ENCODE results near the gene MYL3. TPM values are rescaled to one million over a fixed set of nuclear protein-coding genes. Genes with fewer than 3 reads are reported as not detected.

Gene MYL3
- polyA plus RNA-seq, 4 donors: 1.4 to 81.6 (median 24.2) TPM

GRCh38 chr3:46844881-46845312, 18.3 kb downstream of the MYL3 start:
- 36 to 51% (median 49%) methylated on average over 11 of the region's 11 CpGs for WGBS, 3 donors
- Histone ChIP-seq H3K4me3 (ENCODE audit: low read depth in 1 of 3, low read length in 3 of 3) (peak overlapping the region in 1 of 3 donors; percentile 56), H3K27me3 (ENCODE audit: control insufficient read depth in 3 of 3, insufficient read depth in 3 of 3, low read length in 3 of 3) (no peaks in the 10 kb centered on the region), H3K27ac (ENCODE audit: low read depth in 1 of 3, low read length in 2 of 3) (peak overlapping the region in 1 of 3 donors; percentile 80), H3K36me3 (ENCODE audit: control insufficient read depth in 3 of 3, insufficient read depth in 2 of 3, low read depth in 1 of 3, low read length in 3 of 3) (no peaks in the 10 kb centered on the region), H3K4me1 (ENCODE audit: control insufficient read depth in 3 of 3, insufficient read depth in 2 of 3, low read depth in 1 of 3, low read length in 2 of 3) (peaks cover 4 to 43% (median 4%) of the 10 kb centered on the region in 3 donors), H3K9me3 (ENCODE audit: control insufficient read depth in 2 of 2, insufficient read depth in 1 of 2, low read depth in 1 of 2, low read length in 1 of 2) (no peaks in the 10 kb centered on the region)
- DNase-seq: no peak
- FAIRE-seq: no peak

GRCh38 chr3:46844397-46844796, 18.8 kb downstream of the MYL3 start:
- WGBS, 3 donors: 71 to 75% (median 72%) methylated on average over 3 of the region's 3 CpGs
- FAIRE-seq (no peak), DNase-seq (no peak)
- no peaks in the 10 kb centered on the region for H3K27me3 ChIP-seq (ENCODE audit: control insufficient read depth in 3 of 3, insufficient read depth in 3 of 3, low read length in 3 of 3)
- peaks cover 4 to 38% (median 4%) of the 10 kb centered on the region in 3 donors for H3K4me1 ChIP-seq (ENCODE audit: control insufficient read depth in 3 of 3, insufficient read depth in 2 of 3, low read depth in 1 of 3, low read length in 2 of 3)
- no peaks in the 10 kb centered on the region for H3K36me3 ChIP-seq (ENCODE audit: control insufficient read depth in 3 of 3, insufficient read depth in 2 of 3, low read depth in 1 of 3, low read length in 3 of 3)
- H3K27ac ChIP-seq (ENCODE audit: low read depth in 1 of 3, low read length in 2 of 3): no peak overlapping the region
- H3K4me3 ChIP-seq (ENCODE audit: low read depth in 1 of 3, low read length in 3 of 3): no peak overlapping the region
- peaks cover 0 to 2% of the 10 kb centered on the region in 2 donors for H3K9me3 ChIP-seq (ENCODE audit: control insufficient read depth in 2 of 2, insufficient read depth in 1 of 2, low read depth in 1 of 2, low read length in 1 of 2)

- H3K9me3 ChIP-seq (ENCODE audit: control insufficient read depth in 2 of 2, insufficient read depth in 1 of 2, low read depth in 1 of 2, low read length in 1 of 2): peaks cover 0 to 7% of the 10 kb centered on the region in 2 donors
- H3K4me3 ChIP-seq (ENCODE audit: low read depth in 1 of 3, low read length in 3 of 3): no peak overlapping the region
- no peaks in the 10 kb centered on the region for H3K36me3 ChIP-seq (ENCODE audit: control insufficient read depth in 3 of 3, insufficient read depth in 2 of 3, low read depth in 1 of 3, low read length in 3 of 3)
- no peak overlapping the region for H3K27ac ChIP-seq (ENCODE audit: low read depth in 1 of 3, low read length in 2 of 3)
- H3K27me3 ChIP-seq (ENCODE audit: control insufficient read depth in 3 of 3, insufficient read depth in 3 of 3, low read length in 3 of 3): no peaks in the 10 kb centered on the region
- DNase-seq (no peak), FAIRE-seq (no peak)
- H3K4me1 ChIP-seq (ENCODE audit: control insufficient read depth in 3 of 3, insufficient read depth in 2 of 3, low read depth in 1 of 3, low read length in 2 of 3): peaks cover 4 to 29% (median 4%) of the 10 kb centered on the region in 3 donors
- WGBS, 3 donors: 88 to 97% (median 96%) methylated on average over 3 of the region's 3 CpGs
Observed at GRCh38 chr3:46843508-46843907, 19.7 kb downstream of the MYL3 start.

- no peak overlapping the region for H3K27ac ChIP-seq (ENCODE audit: low read depth in 1 of 3, low read length in 2 of 3)
- H3K9me3 ChIP-seq (ENCODE audit: control insufficient read depth in 2 of 2, insufficient read depth in 1 of 2, low read depth in 1 of 2, low read length in 1 of 2): peaks cover 0 to 14% of the 10 kb centered on the region in 2 donors
- peaks cover 0 to 5% (median 4%) of the 10 kb centered on the region in 3 donors for H3K4me1 ChIP-seq (ENCODE audit: control insufficient read depth in 3 of 3, insufficient read depth in 2 of 3, low read depth in 1 of 3, low read length in 2 of 3)
- 92 to 94% (median 94%) methylated on average over 1 of the region's 1 CpG for WGBS, 3 donors
- H3K4me3 ChIP-seq (ENCODE audit: low read depth in 1 of 3, low read length in 3 of 3): no peak overlapping the region
- no peaks in the 10 kb centered on the region for H3K27me3 ChIP-seq (ENCODE audit: control insufficient read depth in 3 of 3, insufficient read depth in 3 of 3, low read length in 3 of 3)
- DNase-seq (no peak), FAIRE-seq (no peak)
- no peaks in the 10 kb centered on the region for H3K36me3 ChIP-seq (ENCODE audit: control insufficient read depth in 3 of 3, insufficient read depth in 2 of 3, low read depth in 1 of 3, low read length in 3 of 3)
Observed at GRCh38 chr3:46840491-46840890, 22.8 kb downstream of the MYL3 start.

GRCh38 chr3:46838301-46838700, 24.9 kb downstream of the MYL3 start:
- DNase-seq (no peak), FAIRE-seq (no peak)
- no peak overlapping the region for H3K4me3 ChIP-seq (ENCODE audit: low read depth in 1 of 3, low read length in 3 of 3)
- no peaks in the 10 kb centered on the region for H3K4me1 ChIP-seq (ENCODE audit: control insufficient read depth in 3 of 3, insufficient read depth in 2 of 3, low read depth in 1 of 3, low read length in 2 of 3)
- H3K27me3 ChIP-seq (ENCODE audit: control insufficient read depth in 3 of 3, insufficient read depth in 3 of 3, low read length in 3 of 3): no peaks in the 10 kb centered on the region
- peaks cover 0 to 14% of the 10 kb centered on the region in 2 donors for H3K9me3 ChIP-seq (ENCODE audit: control insufficient read depth in 2 of 2, insufficient read depth in 1 of 2, low read depth in 1 of 2, low read length in 1 of 2)
- WGBS, 3 donors: 44 to 69% (median 54%) methylated on average over 2 of the region's 2 CpGs
- H3K36me3 ChIP-seq (ENCODE audit: control insufficient read depth in 3 of 3, insufficient read depth in 2 of 3, low read depth in 1 of 3, low read length in 3 of 3): no peaks in the 10 kb centered on the region
- H3K27ac ChIP-seq (ENCODE audit: low read depth in 1 of 3, low read length in 2 of 3): no peak overlapping the region

- no peaks in the 10 kb centered on the region for H3K4me1 ChIP-seq (ENCODE audit: control insufficient read depth in 3 of 3, insufficient read depth in 2 of 3, low read depth in 1 of 3, low read length in 2 of 3)
- peaks cover 0 to 18% of the 10 kb centered on the region in 2 donors for H3K9me3 ChIP-seq (ENCODE audit: control insufficient read depth in 2 of 2, insufficient read depth in 1 of 2, low read depth in 1 of 2, low read length in 1 of 2)
- no peaks in the 10 kb centered on the region for H3K36me3 ChIP-seq (ENCODE audit: control insufficient read depth in 3 of 3, insufficient read depth in 2 of 3, low read depth in 1 of 3, low read length in 3 of 3)
- no peak overlapping the region for H3K4me3 ChIP-seq (ENCODE audit: low read depth in 1 of 3, low read length in 3 of 3)
- H3K27ac ChIP-seq (ENCODE audit: low read depth in 1 of 3, low read length in 2 of 3): no peak overlapping the region
- DNase-seq (no peak), FAIRE-seq (no peak)
- 88 to 92% (median 89%) methylated on average over 4 of the region's 4 CpGs for WGBS, 3 donors
- H3K27me3 ChIP-seq (ENCODE audit: control insufficient read depth in 3 of 3, insufficient read depth in 3 of 3, low read length in 3 of 3): no peaks in the 10 kb centered on the region
Observed at GRCh38 chr3:46835491-46835890, 27.8 kb downstream of the MYL3 start.

GRCh38 chr3:46835054-46835453, 28.2 kb downstream of the MYL3 start:
- DNase-seq (peak; percentile 42 to 72), FAIRE-seq (no peak)
- no peak overlapping the region for H3K27ac ChIP-seq (ENCODE audit: low read depth in 1 of 3, low read length in 2 of 3)
- no peak overlapping the region for H3K4me3 ChIP-seq (ENCODE audit: low read depth in 1 of 3, low read length in 3 of 3)
- 38 to 66% (median 61%) methylated on average over 12 of the region's 12 CpGs for WGBS, 3 donors
- H3K4me1 ChIP-seq (ENCODE audit: control insufficient read depth in 3 of 3, insufficient read depth in 2 of 3, low read depth in 1 of 3, low read length in 2 of 3): no peaks in the 10 kb centered on the region
- H3K9me3 ChIP-seq (ENCODE audit: control insufficient read depth in 2 of 2, insufficient read depth in 1 of 2, low read depth in 1 of 2, low read length in 1 of 2): peaks cover 0 to 18% of the 10 kb centered on the region in 2 donors
- H3K27me3 ChIP-seq (ENCODE audit: control insufficient read depth in 3 of 3, insufficient read depth in 3 of 3, low read length in 3 of 3): no peaks in the 10 kb centered on the region
- no peaks in the 10 kb centered on the region for H3K36me3 ChIP-seq (ENCODE audit: control insufficient read depth in 3 of 3, insufficient read depth in 2 of 3, low read depth in 1 of 3, low read length in 3 of 3)

GRCh38 chr3:46833346-46834300, 29.6 kb downstream of the MYL3 start:
- Histone ChIP-seq H3K36me3 (ENCODE audit: control insufficient read depth in 3 of 3, insufficient read depth in 2 of 3, low read depth in 1 of 3, low read length in 3 of 3) (no peaks in the 10 kb centered on the region), H3K27me3 (ENCODE audit: control insufficient read depth in 3 of 3, insufficient read depth in 3 of 3, low read length in 3 of 3) (no peaks in the 10 kb centered on the region), H3K4me1 (ENCODE audit: control insufficient read depth in 3 of 3, insufficient read depth in 2 of 3, low read depth in 1 of 3, low read length in 2 of 3) (no peaks in the 10 kb centered on the region), H3K27ac (ENCODE audit: low read depth in 1 of 3, low read length in 2 of 3) (no peak overlapping the region), H3K4me3 (ENCODE audit: low read depth in 1 of 3, low read length in 3 of 3) (no peak overlapping the region), H3K9me3 (ENCODE audit: control insufficient read depth in 2 of 2, insufficient read depth in 1 of 2, low read depth in 1 of 2, low read length in 1 of 2) (peaks cover 0 to 12% of the 10 kb centered on the region in 2 donors)
- no peak for FAIRE-seq
- no peak for DNase-seq
- 94 to 97% (median 95%) methylated on average over 58 to 65 of the region's 65 CpGs for WGBS, 3 donors

Measured in small intestine (tissue), 7 donors.